ENCODE data around the gene DHFR2.
"Not testable (repeated sequence)": the region's sequence is repeated elsewhere in the genome, so short reads cannot be mapped to it uniquely, and the experiment has no call there.

The DHFR2 gene

DNA sequence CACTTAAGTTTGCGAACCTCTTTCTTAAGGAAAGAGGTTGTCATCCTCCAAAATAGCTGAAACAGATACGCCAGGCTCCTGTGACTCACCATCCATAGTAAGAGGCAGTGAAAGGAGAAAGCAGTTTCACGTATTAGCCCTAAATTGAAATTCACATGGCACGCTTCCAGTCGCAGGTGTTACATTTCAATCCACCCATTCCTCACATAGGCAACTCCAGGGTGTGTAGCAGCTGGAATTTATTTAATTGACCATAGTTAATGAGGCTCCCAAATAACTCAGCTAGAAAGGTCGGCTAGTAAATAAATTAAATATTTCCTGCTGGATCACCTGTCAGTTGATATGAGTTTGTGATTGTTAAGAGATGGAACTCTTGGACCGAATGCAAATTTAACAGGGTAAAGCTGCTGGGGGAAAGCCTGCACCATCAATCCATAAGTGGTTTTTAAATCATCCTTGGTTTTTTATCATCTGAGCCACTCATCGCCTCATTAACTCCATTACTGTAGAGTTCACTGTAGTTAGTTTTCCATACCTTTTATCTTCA is 19.7 kb upstream of the DHFR2 start:
- no peak overlapping the region for H2BK5ac ChIP-seq (ENCODE audit: low read depth, low read length, poor library complexity)
- no peak overlapping the region for H3K27ac ChIP-seq (ENCODE audit: low read depth, low read length)
- no peak overlapping the region for H3K18ac ChIP-seq (ENCODE audit: low read length)
- no peak overlapping the region for H4K12ac ChIP-seq (ENCODE audit: low read depth, low read length)
- H3K9me3 ChIP-seq (ENCODE audit: insufficient read depth, low read depth, low read length): no peaks in the 10 kb centered on the region
- H2AK5ac ChIP-seq (ENCODE audit: low read length): no peak overlapping the region
- H3K27me3 ChIP-seq (ENCODE audit: insufficient read depth, low read length): no peaks in the 10 kb centered on the region
- DNase-seq: no peak
- H4K8ac ChIP-seq (ENCODE audit: low read depth, low read length): no peak overlapping the region
- H3K79me2 ChIP-seq (ENCODE audit: control insufficient read depth, insufficient read depth, low read length, poor library complexity): no peaks in the 10 kb centered on the region
- no peak overlapping the region for H3K14ac ChIP-seq (ENCODE audit: low read length)
- H4K91ac ChIP-seq (ENCODE audit: low read depth, low read length): no peak overlapping the region
- no peaks in the 10 kb centered on the region for H3K4me1 ChIP-seq (ENCODE audit: control insufficient read depth in 1 of 2, insufficient read depth in 2 of 2, low read length in 2 of 2)
- no peak overlapping the region for H3K23ac ChIP-seq (ENCODE audit: low read length)
- H3K4me2 ChIP-seq (ENCODE audit: low read length): no peak overlapping the region
- H3K79me1 ChIP-seq (ENCODE audit: low read length): no peaks in the 10 kb centered on the region
- no peak overlapping the region for H2BK12ac ChIP-seq (ENCODE audit: low read length)
- no peak overlapping the region for H3K4me3 ChIP-seq (ENCODE audit: low read depth, low read length)
- WGBS (ENCODE audit: extremely low coverage, insufficient coverage, insufficient read length): no CpG with 5 or more reads among the region's 8 CpGs
- H3K36me3 ChIP-seq (ENCODE audit: control insufficient read depth in 1 of 2, insufficient read depth in 2 of 2, low read length in 2 of 2): peaks cover 0 to 3% of the 10 kb centered on the region in 2 experiments
- H3K9ac ChIP-seq (ENCODE audit: low read length): no peak overlapping the region
- H2AFZ ChIP-seq (ENCODE audit: insufficient read depth, low read length, poor library complexity): no peak overlapping the region
- no peak overlapping the region for H2BK120ac ChIP-seq (ENCODE audit: insufficient read depth, low read length, poor library complexity)
- no peak overlapping the region for H3K4ac ChIP-seq (ENCODE audit: low read depth, low read length)

DNA sequence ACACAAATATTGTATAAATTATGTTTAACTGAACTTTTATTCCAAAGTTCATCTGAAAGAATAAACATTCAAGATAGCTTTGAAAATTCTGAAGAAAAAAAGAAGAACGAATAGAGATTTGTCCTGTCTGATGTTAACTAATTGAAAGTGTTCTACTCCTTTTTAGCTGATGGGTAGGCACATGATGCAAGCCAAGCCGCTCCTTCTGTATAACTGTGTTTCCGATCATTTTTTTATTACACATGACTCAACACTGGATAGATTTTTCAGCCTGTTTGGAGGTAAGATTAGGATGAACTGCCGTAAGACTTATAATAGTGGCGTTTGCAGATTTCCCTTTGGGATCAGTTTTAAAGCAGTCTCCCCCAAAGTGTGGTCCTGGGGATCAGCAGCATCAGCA is 19.2 kb upstream of the DHFR2 start:
- no peak overlapping the region for H3K4me2 ChIP-seq (ENCODE audit: low read length)
- no peak overlapping the region for H3K23ac ChIP-seq (ENCODE audit: low read length)
- H2BK12ac ChIP-seq (ENCODE audit: low read length): no peak overlapping the region
- H3K79me1 ChIP-seq (ENCODE audit: low read length): no peaks in the 10 kb centered on the region
- no CpG with 5 or more reads among the region's 5 CpGs for WGBS (ENCODE audit: extremely low coverage, insufficient coverage, insufficient read length)
- no peak overlapping the region for H2AK5ac ChIP-seq (ENCODE audit: low read length)
- no peaks in the 10 kb centered on the region for H3K9me3 ChIP-seq (ENCODE audit: insufficient read depth, low read depth, low read length)
- H4K8ac ChIP-seq (ENCODE audit: low read depth, low read length): no peak overlapping the region
- H3K14ac ChIP-seq (ENCODE audit: low read length): no peak overlapping the region
- H2BK5ac ChIP-seq (ENCODE audit: low read depth, low read length, poor library complexity): no peak overlapping the region
- H3K27ac ChIP-seq (ENCODE audit: low read depth, low read length): no peak overlapping the region
- no peaks in the 10 kb centered on the region for H3K79me2 ChIP-seq (ENCODE audit: control insufficient read depth, insufficient read depth, low read length, poor library complexity)
- H2AFZ ChIP-seq (ENCODE audit: insufficient read depth, low read length, poor library complexity): no peak overlapping the region
- H2BK120ac ChIP-seq (ENCODE audit: insufficient read depth, low read length, poor library complexity): no peak overlapping the region
- H3K36me3 ChIP-seq (ENCODE audit: control insufficient read depth in 1 of 2, insufficient read depth in 2 of 2, low read length in 2 of 2): peaks cover 0 to 3% of the 10 kb centered on the region in 2 experiments
- no peaks in the 10 kb centered on the region for H3K4me1 ChIP-seq (ENCODE audit: control insufficient read depth in 1 of 2, insufficient read depth in 2 of 2, low read length in 2 of 2)
- no peak overlapping the region for H3K18ac ChIP-seq (ENCODE audit: low read length)
- H3K4me3 ChIP-seq (ENCODE audit: low read depth, low read length): no peak overlapping the region
- H4K12ac ChIP-seq (ENCODE audit: low read depth, low read length): no peak overlapping the region
- no peak overlapping the region for H4K91ac ChIP-seq (ENCODE audit: low read depth, low read length)
- H3K27me3 ChIP-seq (ENCODE audit: insufficient read depth, low read length): no peaks in the 10 kb centered on the region
- H3K4ac ChIP-seq (ENCODE audit: low read depth, low read length): no peak overlapping the region
- no peak for DNase-seq
- no peak overlapping the region for H3K9ac ChIP-seq (ENCODE audit: low read length)

DNA sequence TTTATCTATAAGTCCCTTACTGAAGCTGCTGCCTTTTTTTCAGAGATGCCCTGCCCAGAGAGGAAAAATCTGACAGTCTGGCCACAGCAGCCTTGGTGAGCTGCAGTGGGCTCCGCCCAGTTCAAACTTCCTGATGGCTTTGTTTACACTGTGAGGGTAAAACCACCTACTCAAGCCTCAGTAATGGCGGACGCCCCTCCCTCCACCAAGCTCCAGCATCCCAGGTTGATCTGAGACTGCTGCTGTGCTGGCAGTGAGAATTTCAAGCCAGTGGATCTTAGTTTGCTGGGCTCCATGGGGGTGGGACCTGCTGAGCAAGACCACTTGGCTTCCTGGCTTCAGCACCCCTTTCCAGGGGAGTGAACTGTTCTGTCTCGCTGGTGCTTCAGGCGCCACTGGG is 17.8 kb upstream of the DHFR2 start:
- H3K23ac ChIP-seq (ENCODE audit: low read length); H3K9me3 ChIP-seq (ENCODE audit: insufficient read depth, low read depth, low read length); H2BK120ac ChIP-seq (ENCODE audit: insufficient read depth, low read length, poor library complexity); H4K12ac ChIP-seq (ENCODE audit: low read depth, low read length); H3K14ac ChIP-seq (ENCODE audit: low read length); DNase-seq; H3K4me2 ChIP-seq (ENCODE audit: low read length); H3K9ac ChIP-seq (ENCODE audit: low read length); H2AFZ ChIP-seq (ENCODE audit: insufficient read depth, low read length, poor library complexity); H2BK12ac ChIP-seq (ENCODE audit: low read length); H2AK5ac ChIP-seq (ENCODE audit: low read length); H3K79me1 ChIP-seq (ENCODE audit: low read length); H3K18ac ChIP-seq (ENCODE audit: low read length); H3K36me3 ChIP-seq (ENCODE audit: control insufficient read depth in 1 of 2, insufficient read depth in 2 of 2, low read length in 2 of 2); H3K27ac ChIP-seq (ENCODE audit: low read depth, low read length); H3K27me3 ChIP-seq (ENCODE audit: insufficient read depth, low read length); H3K4me1 ChIP-seq (ENCODE audit: control insufficient read depth in 1 of 2, insufficient read depth in 2 of 2, low read length in 2 of 2); H3K4me3 ChIP-seq (ENCODE audit: low read depth, low read length); H3K4ac ChIP-seq (ENCODE audit: low read depth, low read length); H4K91ac ChIP-seq (ENCODE audit: low read depth, low read length); H2BK5ac ChIP-seq (ENCODE audit: low read depth, low read length, poor library complexity); H4K8ac ChIP-seq (ENCODE audit: low read depth, low read length); H3K79me2 ChIP-seq (ENCODE audit: control insufficient read depth, insufficient read depth, low read length, poor library complexity): not testable (repeated sequence)
- WGBS (ENCODE audit: extremely low coverage, insufficient coverage, insufficient read length): no CpG with 5 or more reads among the region's 5 CpGs

DNA sequence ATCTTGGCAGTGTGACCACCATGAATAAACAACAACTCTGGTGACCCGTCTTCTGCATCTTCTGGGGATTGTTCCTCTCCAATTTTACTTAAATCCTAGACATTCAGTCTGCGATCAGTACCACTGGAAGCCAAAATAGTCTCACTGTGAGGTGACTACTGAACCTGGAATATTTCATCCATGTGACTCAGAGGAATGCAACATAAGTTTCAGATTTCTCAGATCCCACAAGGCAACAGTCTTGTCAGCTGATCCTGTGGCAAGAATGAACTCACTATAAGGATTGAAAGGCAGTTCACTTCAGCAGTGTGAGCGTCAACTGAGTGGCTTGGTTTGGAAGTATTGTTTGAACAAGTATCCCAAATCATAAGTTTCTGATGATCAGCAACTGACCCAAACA is 13.3 kb upstream of the DHFR2 start:
- Histone ChIP-seq H3K27ac (ENCODE audit: low read depth, low read length) (no peak overlapping the region), H2BK120ac (ENCODE audit: insufficient read depth, low read length, poor library complexity) (no peak overlapping the region), H3K18ac (ENCODE audit: low read length) (no peak overlapping the region), H3K23ac (ENCODE audit: low read length) (no peak overlapping the region), H3K9ac (ENCODE audit: low read length) (no peak overlapping the region), H4K8ac (ENCODE audit: low read depth, low read length) (no peak overlapping the region), H3K36me3 (ENCODE audit: control insufficient read depth in 1 of 2, insufficient read depth in 2 of 2, low read length in 2 of 2) (peaks cover 0 to 4% of the 10 kb centered on the region in 2 experiments), H3K14ac (ENCODE audit: low read length) (no peak overlapping the region), H2BK12ac (ENCODE audit: low read length) (no peak overlapping the region), H3K79me2 (ENCODE audit: control insufficient read depth, insufficient read depth, low read length, poor library complexity) (no peaks in the 10 kb centered on the region), H3K79me1 (ENCODE audit: low read length) (no peaks in the 10 kb centered on the region), H4K91ac (ENCODE audit: low read depth, low read length) (no peak overlapping the region), H3K4me2 (ENCODE audit: low read length) (no peak overlapping the region), H2AFZ (ENCODE audit: insufficient read depth, low read length, poor library complexity) (no peak overlapping the region), H4K12ac (ENCODE audit: low read depth, low read length) (no peak overlapping the region), H3K4ac (ENCODE audit: low read depth, low read length) (no peak overlapping the region), H3K4me3 (ENCODE audit: low read depth, low read length) (no peak overlapping the region), H3K27me3 (ENCODE audit: insufficient read depth, low read length) (no peaks in the 10 kb centered on the region), H2BK5ac (ENCODE audit: low read depth, low read length, poor library complexity) (no peak overlapping the region), H3K4me1 (ENCODE audit: control insufficient read depth in 1 of 2, insufficient read depth in 2 of 2, low read length in 2 of 2) (no peaks in the 10 kb centered on the region), H3K9me3 (ENCODE audit: insufficient read depth, low read depth, low read length) (peaks cover 3% of the 10 kb centered on the region), H2AK5ac (ENCODE audit: low read length) (no peak overlapping the region)
- no CpG with 5 or more reads among the region's 3 CpGs for WGBS (ENCODE audit: extremely low coverage, insufficient coverage, insufficient read length)
- DNase-seq: no peak

Measured in trophoblast cell (in vitro differentiated cells and primary cell).